ENCODE results near the gene ZSCAN5A. TPM values are rescaled to one million over a fixed set of nuclear protein-coding genes. Genes with fewer than 3 reads are reported as not detected.

ZSCAN5A gene
- total and polyA plus RNA-seq, 10 of the 15 experiments (the other 5 are each of a cell fraction or from before 2014, with no cell fraction given), result 5.5 to 12.0 (median 8.7) TPM

DNA sequence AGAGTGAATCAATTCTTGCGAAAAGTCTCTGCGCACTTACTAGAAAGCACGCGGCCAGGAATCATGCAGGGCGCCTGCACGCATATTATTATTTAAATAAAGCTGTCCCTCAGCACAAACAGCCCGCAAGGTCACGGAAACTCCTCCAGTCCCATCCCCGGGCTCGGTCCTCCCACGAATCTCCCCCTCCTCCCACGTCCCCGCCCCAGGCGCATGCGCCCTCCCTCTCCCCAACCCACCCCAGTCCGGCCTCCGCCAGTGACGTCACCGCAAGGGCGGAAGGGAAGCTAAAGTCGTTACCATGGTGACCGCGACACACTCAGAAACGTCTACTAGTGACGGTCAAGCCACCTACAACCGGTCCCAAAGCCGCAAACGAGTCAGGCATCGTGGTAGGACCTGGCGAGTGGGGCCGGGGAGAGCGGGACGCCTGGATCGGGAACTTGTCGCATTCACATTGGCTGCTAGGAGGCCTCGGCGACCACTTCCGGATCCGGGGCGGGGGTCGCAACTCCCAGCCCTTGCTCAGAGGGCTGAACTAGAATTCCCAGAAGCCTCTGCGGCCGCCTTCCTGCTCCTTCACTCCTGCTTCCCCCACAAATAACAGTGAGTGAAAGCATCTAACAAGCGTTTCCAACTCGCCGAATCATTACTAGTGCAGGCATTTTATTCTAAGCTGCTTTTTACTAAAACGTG lies at the start of gene ZSCAN5A (continued):
- TF ChIP-seq NFIC (IDR thresholded peaks at IDR 0.05; ENCODE audit: low read depth, low read length) (no peak), TAF1 (IDR thresholded peaks at IDR 0.05; ENCODE audit: borderline replicate concordance, low read depth, low read length) (0 out of 2 replicates have a peak, but pooled peaks have one; percentile 28), MEF2A (IDR thresholded peaks at IDR 0.05; ENCODE audit: insufficient read depth, low read depth, low read length) (no peak), RAD51 (IDR thresholded peaks at IDR 0.05) (no peak), ZNF274 (IDR thresholded peaks at IDR 0.05; ENCODE audit: insufficient read depth, insufficient read length) (no peak), SUPT20H (IDR thresholded peaks at IDR 0.05; ENCODE audit: borderline replicate concordance, control insufficient read depth, low read depth, low read length) (no peak), PAX5 (IDR thresholded peaks at IDR 0.05; ENCODE audit: borderline replicate concordance, low read depth, low read length) (peak; percentile 63; the same call in 1 of the 2 replicates), NR2C2 (IDR thresholded peaks at IDR 0.05; ENCODE audit: borderline replicate concordance, control insufficient read depth, insufficient read length, low read depth) (no peak), EGR1 (IDR thresholded peaks at IDR 0.05; ENCODE audit: borderline replicate concordance in 1 of 2, low read depth in 2 of 2, low read length in 2 of 2) (peak; percentile 30 to 92), POLR2A (IDR thresholded peaks at IDR 0.05; ENCODE audit: low read depth, low read length) (peak; percentile 90), YY1 (IDR thresholded peaks at IDR 0.05; ENCODE audit: low read depth, low read length) (peak; percentile 23; the same call in 1 of the 2 replicates), KAT2A (conservative IDR thresholded peaks at IDR 0.05; ENCODE audit: control insufficient read depth, low read depth, low read length) (no peak), BACH1 (IDR thresholded peaks at IDR 0.05; ENCODE audit: borderline replicate concordance) (peak; percentile 17; the same call in 1 of the 2 replicates), RCOR1 (conservative IDR thresholded peaks at IDR 0.05; ENCODE audit: low read depth, low read length) (no peak)
- TF ChIP-seq, protein P1, sequence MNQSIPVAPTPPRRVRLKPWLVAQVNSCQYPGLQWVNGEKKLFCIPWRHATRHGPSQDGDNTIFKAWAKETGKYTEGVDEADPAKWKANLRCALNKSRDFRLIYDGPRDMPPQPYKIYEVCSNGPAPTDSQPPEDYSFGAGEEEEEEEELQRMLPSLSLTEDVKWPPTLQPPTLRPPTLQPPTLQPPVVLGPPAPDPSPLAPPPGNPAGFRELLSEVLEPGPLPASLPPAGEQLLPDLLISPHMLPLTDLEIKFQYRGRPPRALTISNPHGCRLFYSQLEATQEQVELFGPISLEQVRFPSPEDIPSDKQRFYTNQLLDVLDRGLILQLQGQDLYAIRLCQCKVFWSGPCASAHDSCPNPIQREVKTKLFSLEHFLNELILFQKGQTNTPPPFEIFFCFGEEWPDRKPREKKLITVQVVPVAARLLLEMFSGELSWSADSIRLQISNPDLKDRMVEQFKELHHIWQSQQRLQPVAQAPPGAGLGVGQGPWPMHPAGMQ (IDR thresholded peaks at IDR 0.05; ENCODE audit: borderline replicate concordance), result no peak
- TF ChIP-seq, protein P2, sequence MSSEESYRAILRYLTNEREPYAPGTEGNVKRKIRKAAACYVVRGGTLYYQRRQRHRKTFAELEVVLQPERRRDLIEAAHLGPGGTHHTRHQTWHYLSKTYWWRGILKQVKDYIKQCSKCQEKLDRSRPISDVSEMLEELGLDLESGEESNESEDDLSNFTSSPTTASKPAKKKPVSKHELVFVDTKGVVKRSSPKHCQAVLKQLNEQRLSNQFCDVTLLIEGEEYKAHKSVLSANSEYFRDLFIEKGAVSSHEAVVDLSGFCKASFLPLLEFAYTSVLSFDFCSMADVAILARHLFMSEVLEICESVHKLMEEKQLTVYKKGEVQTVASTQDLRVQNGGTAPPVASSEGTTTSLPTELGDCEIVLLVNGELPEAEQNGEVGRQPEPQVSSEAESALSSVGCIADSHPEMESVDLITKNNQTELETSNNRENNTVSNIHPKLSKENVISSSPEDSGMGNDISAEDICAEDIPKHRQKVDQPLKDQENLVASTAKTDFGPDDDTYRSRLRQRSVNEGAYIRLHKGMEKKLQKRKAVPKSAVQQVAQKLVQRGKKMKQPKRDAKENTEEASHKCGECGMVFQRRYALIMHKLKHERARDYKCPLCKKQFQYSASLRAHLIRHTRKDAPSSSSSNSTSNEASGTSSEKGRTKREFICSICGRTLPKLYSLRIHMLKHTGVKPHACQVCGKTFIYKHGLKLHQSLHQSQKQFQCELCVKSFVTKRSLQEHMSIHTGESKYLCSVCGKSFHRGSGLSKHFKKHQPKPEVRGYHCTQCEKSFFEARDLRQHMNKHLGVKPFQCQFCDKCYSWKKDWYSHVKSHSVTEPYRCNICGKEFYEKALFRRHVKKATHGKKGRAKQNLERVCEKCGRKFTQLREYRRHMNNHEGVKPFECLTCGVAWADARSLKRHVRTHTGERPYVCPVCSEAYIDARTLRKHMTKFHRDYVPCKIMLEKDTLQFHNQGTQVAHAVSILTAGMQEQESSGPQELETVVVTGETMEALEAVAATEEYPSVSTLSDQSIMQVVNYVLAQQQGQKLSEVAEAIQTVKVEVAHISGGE (CRISPR knock-in tag; IDR thresholded peaks at IDR 0.05), result no peak
- TF ChIP-seq, protein P3, sequence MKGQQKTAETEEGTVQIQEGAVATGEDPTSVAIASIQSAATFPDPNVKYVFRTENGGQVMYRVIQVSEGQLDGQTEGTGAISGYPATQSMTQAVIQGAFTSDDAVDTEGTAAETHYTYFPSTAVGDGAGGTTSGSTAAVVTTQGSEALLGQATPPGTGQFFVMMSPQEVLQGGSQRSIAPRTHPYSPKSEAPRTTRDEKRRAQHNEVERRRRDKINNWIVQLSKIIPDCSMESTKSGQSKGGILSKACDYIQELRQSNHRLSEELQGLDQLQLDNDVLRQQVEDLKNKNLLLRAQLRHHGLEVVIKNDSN (IDR thresholded peaks at IDR 0.05; ENCODE audit: borderline replicate concordance, extremely low read length, insufficient read depth, low read depth, low read length), result no peak
- TF ChIP-seq, protein P4, sequence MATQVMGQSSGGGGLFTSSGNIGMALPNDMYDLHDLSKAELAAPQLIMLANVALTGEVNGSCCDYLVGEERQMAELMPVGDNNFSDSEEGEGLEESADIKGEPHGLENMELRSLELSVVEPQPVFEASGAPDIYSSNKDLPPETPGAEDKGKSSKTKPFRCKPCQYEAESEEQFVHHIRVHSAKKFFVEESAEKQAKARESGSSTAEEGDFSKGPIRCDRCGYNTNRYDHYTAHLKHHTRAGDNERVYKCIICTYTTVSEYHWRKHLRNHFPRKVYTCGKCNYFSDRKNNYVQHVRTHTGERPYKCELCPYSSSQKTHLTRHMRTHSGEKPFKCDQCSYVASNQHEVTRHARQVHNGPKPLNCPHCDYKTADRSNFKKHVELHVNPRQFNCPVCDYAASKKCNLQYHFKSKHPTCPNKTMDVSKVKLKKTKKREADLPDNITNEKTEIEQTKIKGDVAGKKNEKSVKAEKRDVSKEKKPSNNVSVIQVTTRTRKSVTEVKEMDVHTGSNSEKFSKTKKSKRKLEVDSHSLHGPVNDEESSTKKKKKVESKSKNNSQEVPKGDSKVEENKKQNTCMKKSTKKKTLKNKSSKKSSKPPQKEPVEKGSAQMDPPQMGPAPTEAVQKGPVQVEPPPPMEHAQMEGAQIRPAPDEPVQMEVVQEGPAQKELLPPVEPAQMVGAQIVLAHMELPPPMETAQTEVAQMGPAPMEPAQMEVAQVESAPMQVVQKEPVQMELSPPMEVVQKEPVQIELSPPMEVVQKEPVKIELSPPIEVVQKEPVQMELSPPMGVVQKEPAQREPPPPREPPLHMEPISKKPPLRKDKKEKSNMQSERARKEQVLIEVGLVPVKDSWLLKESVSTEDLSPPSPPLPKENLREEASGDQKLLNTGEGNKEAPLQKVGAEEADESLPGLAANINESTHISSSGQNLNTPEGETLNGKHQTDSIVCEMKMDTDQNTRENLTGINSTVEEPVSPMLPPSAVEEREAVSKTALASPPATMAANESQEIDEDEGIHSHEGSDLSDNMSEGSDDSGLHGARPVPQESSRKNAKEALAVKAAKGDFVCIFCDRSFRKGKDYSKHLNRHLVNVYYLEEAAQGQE (IDR thresholded peaks at IDR 0.05; ENCODE audit: low read depth, low read length), result no peak

Measured in GM12878 (cell line).